Fibroblast of pulmonary artery (primary cell): ENCODE measurements around the gene ROCK2.
"Not testable (repeated sequence)": the region's sequence is repeated elsewhere in the genome, so short reads cannot be mapped to it uniquely, and the experiment has no call there.

Experiments
- DNase-seq: peaks from one replicate; pipeline ENCODE4 v3.0.0-alpha.2; 2010; ENCODE audit warnings: low read depth
- H3K4me3 ChIP-seq: replicated peaks from 2 replicates; pipeline ENCODE4 v1.5.1; 2011; ENCODE audit warnings: low read depth, mild to moderate bottlenecking, control low read depth, low read length, moderate library complexity
- TF ChIP-seq, protein P1 (sequence below): IDR thresholded peaks from 2 replicates; pipeline ENCODE4 v1.5.1; 2011; ENCODE audit warnings: mild to moderate bottlenecking, control low read depth, low read length, inconsistent platforms; ENCODE audit errors: missing control alignments

The ROCK2 gene

DNA sequence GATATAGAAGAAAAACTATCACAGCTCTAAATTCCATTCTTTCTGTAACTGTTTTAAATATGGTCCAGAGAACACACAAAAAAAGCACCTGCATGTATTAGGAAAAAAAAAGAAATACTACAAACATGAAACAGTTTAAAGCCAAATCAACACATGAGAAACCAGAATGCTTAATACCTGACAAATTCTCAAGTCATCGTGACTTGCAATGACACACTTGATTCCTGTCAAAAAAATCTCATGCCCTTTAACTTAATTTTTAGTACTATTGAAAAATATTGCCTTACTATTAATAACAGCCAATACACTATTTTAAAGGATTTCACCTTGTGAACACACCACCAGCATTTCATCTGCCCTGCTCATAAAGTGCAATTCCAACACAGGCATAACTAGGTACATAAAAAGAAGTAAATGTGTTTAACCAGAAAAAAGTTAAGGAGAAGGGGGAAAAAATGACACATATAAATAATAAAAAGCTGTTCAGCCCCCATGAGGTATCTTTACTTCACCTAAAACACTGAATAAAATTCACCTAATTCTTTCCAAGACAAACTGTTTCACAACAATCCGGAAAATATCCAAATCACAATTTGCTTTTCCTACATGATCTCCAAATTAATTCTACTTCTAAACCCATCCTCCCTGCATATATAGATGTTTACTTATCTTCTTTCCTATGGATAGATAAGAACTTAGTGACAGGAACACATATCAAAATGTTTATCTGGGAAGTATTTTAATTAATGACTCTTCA is 10.8 kb downstream of the ROCK2 start:
- H3K4me3 ChIP-seq, result no peak overlapping the region
- TF ChIP-seq, protein P1, sequence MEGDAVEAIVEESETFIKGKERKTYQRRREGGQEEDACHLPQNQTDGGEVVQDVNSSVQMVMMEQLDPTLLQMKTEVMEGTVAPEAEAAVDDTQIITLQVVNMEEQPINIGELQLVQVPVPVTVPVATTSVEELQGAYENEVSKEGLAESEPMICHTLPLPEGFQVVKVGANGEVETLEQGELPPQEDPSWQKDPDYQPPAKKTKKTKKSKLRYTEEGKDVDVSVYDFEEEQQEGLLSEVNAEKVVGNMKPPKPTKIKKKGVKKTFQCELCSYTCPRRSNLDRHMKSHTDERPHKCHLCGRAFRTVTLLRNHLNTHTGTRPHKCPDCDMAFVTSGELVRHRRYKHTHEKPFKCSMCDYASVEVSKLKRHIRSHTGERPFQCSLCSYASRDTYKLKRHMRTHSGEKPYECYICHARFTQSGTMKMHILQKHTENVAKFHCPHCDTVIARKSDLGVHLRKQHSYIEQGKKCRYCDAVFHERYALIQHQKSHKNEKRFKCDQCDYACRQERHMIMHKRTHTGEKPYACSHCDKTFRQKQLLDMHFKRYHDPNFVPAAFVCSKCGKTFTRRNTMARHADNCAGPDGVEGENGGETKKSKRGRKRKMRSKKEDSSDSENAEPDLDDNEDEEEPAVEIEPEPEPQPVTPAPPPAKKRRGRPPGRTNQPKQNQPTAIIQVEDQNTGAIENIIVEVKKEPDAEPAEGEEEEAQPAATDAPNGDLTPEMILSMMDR, result no peak
- DNase-seq, result no peak

DNA sequence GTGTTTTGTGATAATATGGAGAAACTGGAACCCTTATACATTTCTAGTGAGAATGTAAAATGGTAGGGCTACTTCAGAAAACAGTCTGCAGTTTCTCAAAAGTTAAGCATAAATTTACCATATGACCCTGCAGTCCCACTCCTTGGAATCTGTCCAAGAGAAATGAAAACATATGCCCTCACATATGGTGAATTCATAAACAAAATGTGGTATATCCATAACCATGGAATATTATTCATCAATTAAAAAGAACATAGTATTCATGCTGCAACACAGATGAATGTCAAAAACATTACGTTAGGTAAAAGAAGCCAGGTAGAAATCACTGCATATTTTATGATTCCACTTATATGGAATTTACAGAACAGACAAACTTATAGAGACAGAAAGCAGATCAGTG is 11.8 kb downstream of the ROCK2 start:
- no peak for DNase-seq

DNA sequence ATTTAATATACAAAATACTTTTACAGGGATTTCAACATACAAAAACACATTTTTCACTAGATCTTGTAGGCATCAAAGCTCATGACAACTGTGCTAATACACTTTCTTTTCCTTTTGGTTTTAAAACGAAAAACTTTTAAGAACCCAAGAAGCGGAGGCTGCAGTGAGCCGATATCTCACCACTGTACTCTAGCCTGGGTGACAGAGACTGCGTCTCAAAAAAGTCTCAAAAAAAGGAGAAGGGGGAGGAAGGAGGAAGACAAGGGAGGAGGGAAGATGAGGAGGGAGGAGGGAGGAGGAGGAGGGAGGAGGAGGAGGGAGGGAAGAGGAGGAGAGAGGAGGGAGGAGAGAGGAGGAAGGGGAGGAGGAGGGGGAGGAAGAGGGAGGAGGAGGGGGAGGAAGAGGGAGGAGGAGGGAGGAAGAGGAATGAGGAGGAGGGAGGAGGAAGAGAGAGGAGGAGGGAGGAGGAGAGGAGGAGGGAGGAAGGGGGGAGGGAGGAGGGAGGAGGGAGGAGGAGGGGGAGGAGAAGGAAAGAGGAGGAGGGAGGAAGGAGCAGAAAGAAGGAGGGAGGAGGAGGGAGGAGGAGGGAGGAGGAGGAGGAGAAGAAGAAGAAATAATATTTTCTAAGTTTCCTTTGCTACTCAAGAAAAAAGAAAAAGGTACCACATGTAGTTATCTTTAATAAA is 13.8 kb downstream of the ROCK2 start:
- DNase-seq, result no peak
- TF ChIP-seq, protein P1, result no peak
- H3K4me3 ChIP-seq, result peak overlapping the region; percentile 4

More for the DNA sequence above, 11.8 kb downstream of the ROCK2 start:
- no peak overlapping the region for H3K4me3 ChIP-seq
- TF ChIP-seq, protein P1, result no peak

DNA sequence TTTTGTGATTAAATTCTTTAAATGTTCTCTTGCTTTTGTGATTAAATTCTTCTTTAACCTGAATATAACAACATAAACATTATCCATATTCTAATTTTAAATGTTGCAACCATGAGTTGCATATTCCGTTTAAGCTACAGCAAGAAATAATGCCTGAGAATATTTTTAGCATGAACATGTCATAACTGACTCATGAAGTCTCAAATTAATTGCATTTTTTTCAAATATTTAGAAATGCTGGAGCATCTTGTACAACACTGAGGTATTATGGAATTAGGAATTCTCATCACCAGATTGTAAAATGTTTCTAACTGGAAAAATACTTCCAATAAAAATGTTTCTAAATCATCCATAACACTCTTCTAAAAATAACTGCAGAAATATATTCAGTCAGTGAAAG is 14.7 kb downstream of the ROCK2 start:
- TF ChIP-seq, protein P1, result no peak
- peak; percentile 39 for DNase-seq
- H3K4me3 ChIP-seq, result no peak overlapping the region

DNA sequence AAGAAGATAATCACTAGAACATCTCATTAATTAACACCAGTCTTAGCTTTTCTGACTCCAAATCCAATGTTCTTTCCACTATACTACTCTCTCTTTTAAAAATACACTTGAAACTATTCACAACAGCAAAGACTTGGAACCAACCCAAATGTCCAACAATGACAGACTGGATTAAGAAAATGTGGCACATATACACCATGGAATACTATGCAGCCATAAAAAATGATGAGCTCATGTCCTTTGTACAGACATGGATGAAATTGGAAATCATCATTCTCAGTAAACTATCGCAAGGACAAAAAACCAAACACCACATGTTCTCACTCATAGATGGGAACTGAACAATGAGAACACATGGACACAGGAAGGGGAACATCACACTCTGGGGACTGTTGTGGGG is 15.9 kb downstream of the ROCK2 start:
- H3K4me3 ChIP-seq, DNase-seq: not testable (repeated sequence)

DNA sequence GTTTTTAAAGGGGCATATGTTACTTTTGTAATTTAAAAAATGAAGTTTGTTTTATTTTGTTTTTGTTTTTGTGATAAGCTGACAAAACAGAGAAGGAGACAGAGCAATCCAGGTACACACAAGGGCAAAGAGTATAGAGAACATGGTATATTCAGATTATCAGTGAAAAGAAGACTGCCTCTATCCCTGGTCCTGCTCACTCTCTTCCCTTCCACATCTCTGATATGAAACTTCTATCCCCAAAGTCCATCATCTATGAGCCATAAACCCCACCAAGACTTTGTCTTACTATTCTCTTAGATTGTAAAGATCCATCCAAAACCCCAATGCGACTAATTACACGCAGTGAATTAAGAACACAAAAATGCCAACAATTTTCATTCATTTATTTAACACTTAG is 16.6 kb downstream of the ROCK2 start:
- H3K4me3 ChIP-seq, result no peak overlapping the region
- DNase-seq, result no peak
- TF ChIP-seq, protein P1, result no peak

DNA sequence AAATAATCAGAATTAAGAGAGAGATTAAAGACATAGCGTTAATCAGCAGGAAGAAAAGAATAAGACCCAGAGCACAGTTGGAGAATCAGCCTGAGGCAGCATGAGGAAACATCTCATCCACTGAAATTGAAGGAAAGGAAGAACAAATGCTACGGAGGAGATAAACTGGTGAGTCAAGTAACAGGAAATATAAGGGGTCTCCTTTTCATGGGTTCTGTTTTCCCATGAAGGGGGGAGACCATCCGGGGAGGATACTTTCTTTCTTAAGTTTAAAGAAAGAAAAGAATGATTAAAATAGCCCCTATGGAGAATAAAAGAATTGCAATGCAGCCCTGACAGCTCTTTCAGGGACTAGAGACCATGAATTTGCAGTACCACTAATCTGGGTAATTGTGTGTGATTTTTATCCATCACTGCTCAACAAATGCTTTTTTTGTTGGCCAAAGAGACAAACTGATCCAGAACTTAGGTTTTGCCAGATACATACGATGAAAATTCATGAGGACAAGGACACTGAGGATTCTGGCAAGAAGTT is 17.7 kb downstream of the ROCK2 start:
- no peak for DNase-seq
- H3K4me3 ChIP-seq, result peak overlapping the region; percentile 27
- TF ChIP-seq, protein P1, result no peak
